GM20000 (cell line): ENCODE measurements around the gene TEAD4.
"Not testable (repeated sequence)": the region's sequence is repeated elsewhere in the genome, so short reads cannot be mapped to it uniquely, and the experiment has no call there.

Experiments
- DNase-seq: peaks from one replicate; pipeline ENCODE4 v3.0.0; 2012; ENCODE audit warnings: low spot score
- TF ChIP-seq, protein P1 (sequence below): IDR thresholded peaks from 2 replicates; pipeline ENCODE4 v1.5.1; 2012; ENCODE audit warnings: mild to moderate bottlenecking, control low read depth; ENCODE audit errors: extremely low read depth, missing control alignments

Gene TEAD4

DNA sequence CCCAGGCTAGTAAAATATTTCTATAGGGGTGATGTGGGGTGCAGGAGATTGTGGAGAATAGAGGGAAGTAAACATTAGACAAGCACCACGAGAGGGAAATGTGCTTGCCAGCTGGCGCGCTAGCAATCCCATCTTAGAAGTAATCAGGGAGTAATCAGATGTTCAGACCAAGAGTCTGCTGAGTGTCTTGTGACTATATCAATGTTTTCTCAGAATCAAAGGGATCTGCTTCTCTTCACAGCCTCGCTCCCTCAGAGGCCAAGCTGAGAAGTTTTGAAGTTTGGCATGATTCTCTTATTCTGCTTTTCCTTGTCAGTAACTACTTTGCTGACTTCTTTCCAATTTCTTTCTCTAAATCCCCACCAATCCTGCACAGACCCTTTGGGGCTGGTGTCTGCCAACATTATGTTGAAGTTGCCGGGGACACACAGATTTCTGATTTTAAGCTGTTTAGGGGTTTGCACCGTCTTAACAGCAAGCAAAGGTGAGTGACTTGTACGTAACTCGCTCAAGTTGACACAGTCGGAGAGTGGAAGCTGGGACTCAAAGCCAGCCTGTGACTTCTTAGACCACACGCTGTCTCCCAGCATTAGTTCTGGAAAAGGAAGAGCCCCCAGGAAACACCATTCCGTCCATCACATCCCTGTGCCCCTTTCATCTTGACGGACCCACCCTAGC lies 96.0 kb downstream of the TEAD4 start:
- TF ChIP-seq, protein P1, sequence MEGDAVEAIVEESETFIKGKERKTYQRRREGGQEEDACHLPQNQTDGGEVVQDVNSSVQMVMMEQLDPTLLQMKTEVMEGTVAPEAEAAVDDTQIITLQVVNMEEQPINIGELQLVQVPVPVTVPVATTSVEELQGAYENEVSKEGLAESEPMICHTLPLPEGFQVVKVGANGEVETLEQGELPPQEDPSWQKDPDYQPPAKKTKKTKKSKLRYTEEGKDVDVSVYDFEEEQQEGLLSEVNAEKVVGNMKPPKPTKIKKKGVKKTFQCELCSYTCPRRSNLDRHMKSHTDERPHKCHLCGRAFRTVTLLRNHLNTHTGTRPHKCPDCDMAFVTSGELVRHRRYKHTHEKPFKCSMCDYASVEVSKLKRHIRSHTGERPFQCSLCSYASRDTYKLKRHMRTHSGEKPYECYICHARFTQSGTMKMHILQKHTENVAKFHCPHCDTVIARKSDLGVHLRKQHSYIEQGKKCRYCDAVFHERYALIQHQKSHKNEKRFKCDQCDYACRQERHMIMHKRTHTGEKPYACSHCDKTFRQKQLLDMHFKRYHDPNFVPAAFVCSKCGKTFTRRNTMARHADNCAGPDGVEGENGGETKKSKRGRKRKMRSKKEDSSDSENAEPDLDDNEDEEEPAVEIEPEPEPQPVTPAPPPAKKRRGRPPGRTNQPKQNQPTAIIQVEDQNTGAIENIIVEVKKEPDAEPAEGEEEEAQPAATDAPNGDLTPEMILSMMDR: no peak
- no peak for DNase-seq

DNA sequence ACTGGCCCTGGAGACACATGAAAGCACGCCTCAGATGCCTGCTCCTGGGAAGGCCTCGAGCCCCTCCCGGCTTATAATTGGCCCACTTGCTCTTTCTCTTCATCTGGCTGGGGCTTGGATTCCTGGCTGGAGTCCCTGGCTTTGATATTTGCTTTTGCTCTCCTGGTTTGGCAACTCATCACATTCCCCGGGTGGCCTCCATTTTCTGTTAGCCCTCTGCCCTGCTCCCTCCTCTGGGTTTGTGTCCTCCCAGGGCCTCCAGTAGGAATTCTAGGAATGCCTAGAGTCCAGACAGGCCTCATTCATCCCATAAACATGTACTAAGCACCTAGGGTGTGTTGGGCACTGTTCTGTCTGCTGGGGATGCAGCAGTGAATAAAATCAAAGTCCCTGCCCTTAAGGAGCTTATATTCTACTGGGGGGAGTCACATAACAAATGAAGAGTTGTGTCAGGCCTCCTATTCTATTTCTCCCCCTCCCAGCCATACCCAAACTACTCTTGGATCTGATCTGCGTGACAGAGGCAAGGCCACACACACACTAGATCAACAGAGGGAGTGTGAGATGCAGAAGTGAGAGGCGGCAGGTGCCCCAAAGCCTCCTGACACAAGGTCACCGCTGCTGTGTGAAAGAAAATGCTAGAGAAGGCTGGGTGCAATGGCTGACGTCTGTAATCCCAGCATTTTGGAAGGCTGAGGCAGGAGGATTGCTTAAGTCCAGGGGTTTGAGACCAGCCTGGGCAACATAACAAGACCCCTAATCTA lies 96.7 kb downstream of the TEAD4 start:
- no peak for DNase-seq
- TF ChIP-seq, protein P1: no peak

GRCh38 chr12:3061059-3061458 lies 101.9 kb downstream of the TEAD4 start:
- TF ChIP-seq, protein P1: no peak

GRCh38 chr12:3061501-3062215 lies 102.5 kb downstream of the TEAD4 start:
- DNase-seq: no peak
- TF ChIP-seq, protein P1: no peak

More at GRCh38 chr12:3061059-3061458, 101.9 kb downstream of the TEAD4 start:
- DNase-seq: no peak

DNA sequence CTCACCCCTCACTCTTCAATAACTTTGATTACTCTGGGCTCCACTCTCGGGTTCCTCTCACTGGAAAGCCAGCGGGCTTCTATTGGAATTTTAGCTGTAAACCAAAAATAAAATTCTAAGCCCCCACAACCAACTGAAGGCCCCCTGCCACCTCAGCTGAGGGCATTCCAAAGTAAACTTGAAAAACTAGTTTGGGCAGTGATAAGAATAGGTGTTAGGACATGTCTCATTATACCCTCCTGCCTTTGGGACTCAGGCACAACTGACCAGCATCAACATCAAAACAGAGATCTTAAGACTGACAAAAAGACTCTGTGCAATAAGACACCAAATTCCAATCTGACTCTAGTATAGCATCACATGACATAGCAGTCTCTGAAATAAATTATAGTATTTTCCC lies 106.1 kb downstream of the TEAD4 start:
- no peak for DNase-seq
- TF ChIP-seq, protein P1: no peak

DNA sequence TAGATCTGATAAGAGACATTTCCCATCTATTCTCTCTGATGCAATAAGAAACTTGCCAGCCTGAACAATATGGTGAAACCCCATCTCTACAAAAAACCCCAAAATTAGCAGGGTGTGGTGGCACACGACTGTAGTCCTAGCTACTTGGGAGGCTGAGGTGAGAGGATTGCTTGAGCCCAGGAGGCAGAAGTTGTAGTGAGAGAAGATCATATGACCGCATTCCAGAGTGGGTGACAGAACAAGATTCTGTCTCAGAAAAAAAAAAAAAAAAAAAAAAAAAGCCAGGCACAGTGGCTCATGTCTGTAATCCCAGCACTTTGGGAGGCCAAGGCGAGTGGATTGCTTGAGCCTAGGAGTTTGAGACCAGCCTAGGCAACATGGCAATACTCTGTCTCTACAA lies 106.6 kb downstream of the TEAD4 start:
- DNase-seq: not testable (repeated sequence)

- TF ChIP-seq, protein P1: no peak
- no peak for DNase-seq
Observed at GRCh38 chr12:3069714-3070113, 110.5 kb downstream of the TEAD4 start.
